Gastroesophageal sphincter (tissue), 4 donors: ENCODE measurements around the gene SMAD9. TPM values are rescaled to one million over a fixed set of nuclear protein-coding genes. Genes with fewer than 3 reads are reported as not detected.
A peak's percentile ranks its signal among the peaks of the same experiment; 100 is the strongest.

Experiments used
- ATAC-seq: fragments of 150-250 bp; one replicate; pipeline ENCODE4 v1.9.1; 2016; ENCODE audit warnings: mild to moderate bottlenecking, moderate library complexity
- H3K27ac ChIP-seq, 4 donors: fragments of 200-600 bp; sonication (generic) in 3 of 4; 1 replicate in 3 of 4; 2 replicates in 1 of 4; pipeline ENCODE4 v1.5.1; 2016 to 2019
- H3K27me3 ChIP-seq: fragments of 200-600 bp; sonication (generic); one replicate; pipeline ENCODE4 v1.5.1; 2019
- H3K36me3 ChIP-seq, 2 donors: fragments of 200-600 bp; sonication (generic); one replicate each; pipeline ENCODE4 v1.5.1; 2019; ENCODE audit warnings: control low read depth in 1 of 2
- H3K4me1 ChIP-seq, 3 donors: fragments of 200-600 bp; sonication (generic); 1 replicate in 2 of 3; 2 replicates in 1 of 3; pipeline ENCODE4 v1.5.1; 2016 to 2019; ENCODE audit warnings: control low read depth in 2 of 3
- H3K4me3 ChIP-seq, 2 donors: fragments of 200-600 bp; sonication (generic); one replicate each; pipeline ENCODE4 v1.5.1; 2019; ENCODE audit warnings: mild to moderate bottlenecking in 1 of 2, moderate library complexity in 1 of 2
- H3K9me3 ChIP-seq, 3 donors: fragments of 200-600 bp; sonication (generic); one replicate each; pipeline ENCODE4 v1.5.1; 2017 to 2019; ENCODE audit warnings: control low read depth in 2 of 3
- CTCF ChIP-seq, 4 experiments: fragments of 200-600 bp in 2 of 4; fragments of 450-650 bp in 2 of 4; sonication (generic) in 1 of 4; IDR thresholded peaks; one replicate each; pipeline ENCODE4 v1.5.1; 2017 to 2019; ENCODE audit warnings: antibody characterized with exemption in 4 of 4, mild to moderate bottlenecking in 2 of 4, moderate library complexity in 2 of 4
- EP300 ChIP-seq: sonication (generic); formaldehyde crosslinking; IDR thresholded peaks from one replicate; pipeline ENCODE4 v1.6.1; 2017; ENCODE audit warnings: antibody characterized with exemption, mild to moderate bottlenecking
- POLR2A ChIP-seq, 2 donors: fragments of 450-650 bp; IDR thresholded peaks; one replicate each; pipeline ENCODE4 v1.6.1; 2017; ENCODE audit warnings: antibody characterized with exemption in 2 of 2, mild to moderate bottlenecking in 2 of 2, moderate library complexity in 1 of 2
- POLR2AphosphoS5 ChIP-seq: sonication (generic); formaldehyde crosslinking; IDR thresholded peaks from one replicate; pipeline ENCODE4 v1.6.1; 2017; ENCODE audit warnings: antibody characterized with exemption
- WGBS, 2 donors: methylation state at CpG; one replicate each; pipeline ENCODE4 v1.1.5; 2018; ENCODE audit warnings: low coverage in 1 of 2; 5-methylcytosine and 5-hydroxymethylcytosine counted together
- total RNA-seq, 4 donors: library from RNA; depleted of rRNA; stranded (reverse); fragments of >200 nt; gene quantifications; one replicate each; pipeline ENCODE4 v1.1.0, GENCODE V29; 2016

Gene SMAD9
- total RNA-seq, 4 donors from 2014 or later: 47.3 to 93.7 (median 59.7) TPM

DNA sequence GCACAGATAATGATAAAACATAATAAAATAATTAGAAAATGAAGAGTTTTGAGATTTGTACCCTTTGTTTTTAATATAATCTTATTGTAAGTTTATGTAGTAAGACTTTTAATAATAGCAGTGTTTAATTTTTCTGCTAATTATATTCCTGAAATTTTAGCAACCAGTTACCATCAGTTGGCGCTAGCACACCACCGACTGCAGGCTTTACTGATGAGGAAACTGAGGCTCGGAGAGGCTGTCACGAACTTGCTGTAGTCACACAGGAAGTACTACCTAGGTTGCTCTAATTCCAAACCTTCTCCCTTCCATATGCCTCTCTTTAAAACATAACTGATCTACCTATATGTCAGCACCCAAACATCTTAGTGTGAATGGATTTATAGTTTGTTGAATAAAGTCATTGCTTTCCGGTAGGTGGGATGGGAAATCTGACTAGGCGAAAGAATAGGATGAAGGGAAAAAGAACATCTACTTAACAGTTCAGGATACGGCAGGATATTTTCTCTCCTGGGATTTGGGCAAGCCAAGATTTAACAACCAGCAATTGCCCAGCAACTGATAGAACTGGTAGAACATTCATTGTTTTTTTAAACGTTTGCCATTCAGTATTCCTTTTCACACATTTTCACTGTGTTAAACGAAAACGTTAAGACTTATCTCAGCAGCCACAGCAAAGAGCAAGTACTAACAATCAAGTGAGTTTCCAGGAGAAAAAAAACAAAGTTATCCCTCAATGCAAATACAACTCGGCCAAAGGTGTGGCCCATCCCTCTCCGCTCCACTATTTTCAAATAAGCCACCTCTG lies 101.8 kb downstream of the SMAD9 start:
- WGBS, 2 donors: 16 to 39% methylated on average over 8 to 12 of the region's 12 CpGs
- peak; percentile 1 for ATAC-seq
- TF ChIP-seq EP300 (no peak), POLR2A (IDR thresholded peaks at IDR 0.05) (no peak), POLR2AphosphoS5 (no peak), CTCF (IDR thresholded peaks at IDR 0.05) (no peak)

GRCh38 chr13:36815062-36815461 lies 105.0 kb downstream of the SMAD9 start:
- H3K4me1 ChIP-seq: peaks cover 0 to 12% (median 0%) of the 10 kb centered on the region in 3 donors
- no peak overlapping the region for H3K27ac ChIP-seq
- H3K4me3 ChIP-seq: no peak overlapping the region
- H3K36me3 ChIP-seq: no peaks in the 10 kb centered on the region
- H3K27me3 ChIP-seq: no peaks in the 10 kb centered on the region
- TF ChIP-seq CTCF (IDR thresholded peaks at IDR 0.05) (no peak), POLR2A (IDR thresholded peaks at IDR 0.05) (no peak), EP300 (no peak), POLR2AphosphoS5 (no peak)
- no peaks in the 10 kb centered on the region for H3K9me3 ChIP-seq
- WGBS, 2 donors: 81 to 95% methylated on average over 2 of the region's 2 CpGs
- no peak for ATAC-seq

More for the DNA sequence above, 101.8 kb downstream of the SMAD9 start:
- Histone ChIP-seq H3K27ac (peak overlapping the region; percentile 25 to 87 (median 76)), H3K4me3 (peak overlapping the region; percentile 72 to 90), H3K9me3 (no peaks in the 10 kb centered on the region), H3K27me3 (no peaks in the 10 kb centered on the region), H3K36me3 (no peaks in the 10 kb centered on the region), H3K4me1 (peaks cover 6 to 43% (median 10%) of the 10 kb centered on the region in 3 donors)

DNA sequence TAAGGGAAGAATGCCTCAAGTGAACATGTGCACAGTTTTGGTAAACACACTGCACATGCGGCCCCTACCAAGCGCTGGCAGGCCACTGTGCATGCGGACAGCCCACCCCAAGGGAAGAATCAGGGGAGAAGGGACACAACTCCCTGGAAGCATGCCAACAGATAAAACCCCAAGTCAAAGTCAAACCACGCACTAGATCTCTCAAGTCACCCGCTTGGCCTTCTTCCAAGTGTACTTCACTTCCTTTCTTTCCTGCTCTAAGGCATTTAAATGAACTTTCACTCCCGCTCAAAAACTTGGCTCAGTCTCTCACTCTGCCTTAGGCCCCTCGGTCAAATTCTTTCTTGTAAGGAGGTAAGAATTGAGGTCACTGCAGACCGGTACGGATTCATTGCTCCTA lies 105.6 kb downstream of the SMAD9 start:
- Histone ChIP-seq H3K36me3 (no peaks in the 10 kb centered on the region), H3K4me3 (no peak overlapping the region), H3K27me3 (no peaks in the 10 kb centered on the region), H3K4me1 (peaks cover 0 to 8% (median 0%) of the 10 kb centered on the region in 3 donors), H3K27ac (no peak overlapping the region), H3K9me3 (no peaks in the 10 kb centered on the region)
- 50 to 100% methylated on average over 3 to 9 of the region's 9 CpGs for WGBS, 2 donors
- no peak for TF ChIP-seq POLR2A (IDR thresholded peaks at IDR 0.05)
- TF ChIP-seq CTCF (IDR thresholded peaks at IDR 0.05): no peak
- TF ChIP-seq EP300: no peak
- TF ChIP-seq POLR2AphosphoS5: no peak
- no peak for ATAC-seq

DNA sequence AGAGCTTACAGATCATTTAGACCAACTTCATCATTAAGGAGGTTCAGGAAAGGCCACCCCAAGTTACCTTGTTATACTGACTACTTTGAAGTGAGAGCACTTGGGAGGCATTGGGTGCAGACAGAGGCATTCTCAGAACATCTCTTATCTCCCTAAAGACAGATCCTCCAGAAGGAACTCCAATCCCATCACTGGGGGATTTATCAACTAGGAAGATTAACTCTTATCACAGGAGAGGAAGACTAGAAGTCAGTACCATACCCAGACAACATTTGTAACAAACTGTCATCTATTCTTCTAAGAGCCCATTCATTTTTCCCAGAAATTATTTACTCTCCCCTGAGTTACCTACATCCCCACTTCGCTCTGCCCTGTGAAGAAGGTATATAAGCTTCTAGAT lies 106.8 kb downstream of the SMAD9 start:
- H3K9me3 ChIP-seq: no peaks in the 10 kb centered on the region
- no peak overlapping the region for H3K27ac ChIP-seq
- H3K27me3 ChIP-seq: no peaks in the 10 kb centered on the region
- WGBS, 2 donors: 88 to 100% methylated on average over 1 of the region's 1 CpG
- TF ChIP-seq EP300 (no peak), POLR2AphosphoS5 (no peak), POLR2A (IDR thresholded peaks at IDR 0.05) (no peak), CTCF (IDR thresholded peaks at IDR 0.05) (no peak)
- H3K36me3 ChIP-seq: no peaks in the 10 kb centered on the region
- peaks cover 0 to 3% (median 0%) of the 10 kb centered on the region in 3 donors for H3K4me1 ChIP-seq
- H3K4me3 ChIP-seq: no peak overlapping the region
- ATAC-seq: no peak

- no peaks in the 10 kb centered on the region for H3K4me1 ChIP-seq
- H3K27me3 ChIP-seq: no peaks in the 10 kb centered on the region
- H3K4me3 ChIP-seq: no peak overlapping the region
- TF ChIP-seq EP300 (no peak), POLR2AphosphoS5 (no peak), CTCF (IDR thresholded peaks at IDR 0.05) (no peak), POLR2A (IDR thresholded peaks at IDR 0.05) (no peak)
- WGBS, 2 donors: 85 to 100% methylated on average over 2 of the region's 2 CpGs
- ATAC-seq: no peak
- no peak overlapping the region for H3K27ac ChIP-seq
- H3K36me3 ChIP-seq: no peaks in the 10 kb centered on the region
- no peaks in the 10 kb centered on the region for H3K9me3 ChIP-seq
Observed at GRCh38 chr13:36807616-36808015, 112.4 kb downstream of the SMAD9 start.
